ENCODE data around the gene MUC21. TPM values are rescaled to one million over a fixed set of nuclear protein-coding genes. Genes with fewer than 3 reads are reported as not detected.
"Not testable (repeated sequence)": the region's sequence is repeated elsewhere in the genome, so short reads cannot be mapped to it uniquely, and the experiment has no call there.

MUC21 gene
- total and polyA plus RNA-seq, 3 donors from 2014 or later, result 0.12 TPM; not detected in 2

DNA sequence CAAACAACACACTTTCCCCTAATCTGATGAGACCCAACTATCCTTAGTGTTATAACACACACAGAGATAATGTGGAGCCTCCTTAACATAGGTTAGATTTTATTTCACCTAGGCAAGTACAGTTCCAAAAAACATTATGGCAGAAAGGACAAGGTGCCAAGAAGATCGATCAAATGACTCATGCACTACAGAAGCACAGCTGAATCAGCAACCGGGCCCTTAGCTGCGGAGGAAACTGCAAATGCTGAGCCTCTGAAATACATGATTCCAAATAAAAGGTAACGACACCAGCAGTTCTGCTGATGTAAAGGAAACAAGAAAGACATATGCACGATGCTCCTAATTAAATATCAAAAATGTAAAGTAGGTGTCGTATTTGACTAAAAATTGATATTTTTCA lies 19.9 kb upstream of the MUC21 start:
- no peaks in the 10 kb centered on the region for H3K36me3 ChIP-seq (ENCODE audit: low read depth, missing control alignments)
- no peaks in the 10 kb centered on the region for H3K27me3 ChIP-seq
- DNase-seq, result no peak
- no peaks in the 10 kb centered on the region for H3K4me1 ChIP-seq
- intact Hi-C loops (cut with DNase I; ENCODE audit: low total_unique reads), result no loop called here
- 77 to 86% methylated on average over 6 of the region's 6 CpGs for WGBS, 2 donors
- H3K27ac ChIP-seq, result no peak overlapping the region
- H3K4me3 ChIP-seq, result no peak overlapping the region
- no peaks in the 10 kb centered on the region for H3K9me3 ChIP-seq
- no peak for TF ChIP-seq CTCF (IDR thresholded peaks at IDR 0.05)
- TF ChIP-seq POLR2A (IDR thresholded peaks at IDR 0.05), result no peak

DNA sequence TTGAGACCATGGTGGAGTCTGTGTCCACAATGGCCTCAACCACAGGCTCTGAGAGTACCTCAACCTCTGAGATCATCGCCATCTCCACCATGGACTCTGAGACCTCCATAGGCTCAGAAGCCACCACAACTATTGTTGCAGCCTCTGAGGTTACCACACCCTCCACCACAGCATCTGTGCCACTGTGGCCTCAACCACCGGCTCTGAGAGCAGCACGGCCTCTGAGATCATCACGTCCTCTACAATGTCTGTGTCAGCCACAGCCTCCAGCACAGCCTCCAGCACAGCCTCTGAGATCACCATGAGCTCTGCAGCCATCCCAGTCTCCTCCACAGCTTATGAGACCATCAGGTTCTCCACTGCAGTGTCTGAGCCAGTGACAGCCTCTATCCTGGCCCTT lies 19.4 kb upstream of the MUC21 start:
- Histone ChIP-seq H3K36me3 (ENCODE audit: low read depth, missing control alignments) (no peaks in the 10 kb centered on the region), H3K9me3 (no peaks in the 10 kb centered on the region), H3K4me3 (no peak overlapping the region), H3K27ac (no peak overlapping the region), H3K4me1 (no peaks in the 10 kb centered on the region), H3K27me3 (no peaks in the 10 kb centered on the region)
- TF ChIP-seq POLR2A (IDR thresholded peaks at IDR 0.05), result no peak
- TF ChIP-seq CTCF (IDR thresholded peaks at IDR 0.05), result no peak
- intact Hi-C loops (cut with DNase I; ENCODE audit: low total_unique reads), result no loop called here
- no peak for DNase-seq
- WGBS, 2 donors, result 82 to 98% methylated on average over 4 of the region's 4 CpGs

DNA sequence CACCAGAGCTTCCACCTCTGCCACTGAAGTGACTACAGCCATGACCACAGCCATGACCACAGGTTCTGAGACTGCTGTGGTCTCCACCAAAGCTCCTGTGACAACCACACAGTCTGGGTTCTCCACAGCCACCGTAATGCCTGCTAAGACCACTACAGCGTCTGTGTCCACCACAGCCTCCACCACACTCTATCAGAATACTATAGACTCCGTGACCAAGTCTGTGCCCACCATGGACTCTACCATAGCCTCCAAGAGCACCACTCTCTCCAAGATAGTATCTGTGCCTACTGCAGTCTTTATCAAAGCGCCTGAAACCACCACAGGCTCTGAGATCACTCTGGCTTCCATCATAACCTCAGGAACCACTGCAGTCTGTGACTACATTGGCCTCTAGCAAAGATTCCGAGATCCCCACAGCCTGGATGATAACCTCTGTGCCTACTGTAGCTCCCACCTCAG lies 18.3 kb upstream of the MUC21 start:
- Histone ChIP-seq H3K4me1 (no peaks in the 10 kb centered on the region), H3K4me3 (no peak overlapping the region), H3K27ac (no peak overlapping the region), H3K9me3 (no peaks in the 10 kb centered on the region), H3K27me3 (no peaks in the 10 kb centered on the region), H3K36me3 (ENCODE audit: low read depth, missing control alignments) (no peaks in the 10 kb centered on the region)
- 94 to 95% methylated on average over 5 of the region's 5 CpGs for WGBS, 2 donors
- intact Hi-C loops (cut with DNase I; ENCODE audit: low total_unique reads), result no loop called here
- no peak for DNase-seq
- TF ChIP-seq CTCF (IDR thresholded peaks at IDR 0.05) (no peak), POLR2A (IDR thresholded peaks at IDR 0.05) (no peak)

GRCh38 chr6:30966154-30966553 lies 17.4 kb upstream of the MUC21 start:
- no peak for TF ChIP-seq POLR2A (IDR thresholded peaks at IDR 0.05)
- no peak for TF ChIP-seq CTCF (IDR thresholded peaks at IDR 0.05)
- no peak overlapping the region for H3K4me3 ChIP-seq
- 86 to 89% methylated on average over 3 of the region's 3 CpGs for WGBS, 2 donors
- intact Hi-C loops (cut with DNase I; ENCODE audit: low total_unique reads), result no loop called here
- no peaks in the 10 kb centered on the region for H3K36me3 ChIP-seq (ENCODE audit: low read depth, missing control alignments)
- H3K4me1 ChIP-seq, result no peaks in the 10 kb centered on the region
- no peaks in the 10 kb centered on the region for H3K9me3 ChIP-seq
- no peaks in the 10 kb centered on the region for H3K27me3 ChIP-seq
- DNase-seq, result no peak
- H3K27ac ChIP-seq, result no peak overlapping the region

- intact Hi-C loops (cut with DNase I; ENCODE audit: low total_unique reads); H3K4me3 ChIP-seq; DNase-seq; H3K36me3 ChIP-seq (ENCODE audit: low read depth, missing control alignments); H3K27me3 ChIP-seq; H3K27ac ChIP-seq; H3K9me3 ChIP-seq; H3K4me1 ChIP-seq: not testable (repeated sequence)
- 93% methylated on average over 6 of the region's 6 CpGs for WGBS, 2 donors
Measured at GRCh38 chr6:30969171-30969570, 14.3 kb upstream of the MUC21 start.

All from testis (tissue), 3 donors.